GM18508 (cell line): Measurements from ENCODE around the gene PKP3.
"Not testable (repeated sequence)": the region's sequence is repeated elsewhere in the genome, so short reads cannot be mapped to it uniquely, and the experiment has no call there.

Source experiments
- ATAC-seq: cut with Tn5 transposase; IDR thresholded peaks from one replicate; pipeline ENCODE4 v1.9.1; 2021; ENCODE audit warnings: moderate number of reproducible peaks; ENCODE audit not compliant: insufficient read depth, unreplicated experiment

Gene PKP3, protein sequence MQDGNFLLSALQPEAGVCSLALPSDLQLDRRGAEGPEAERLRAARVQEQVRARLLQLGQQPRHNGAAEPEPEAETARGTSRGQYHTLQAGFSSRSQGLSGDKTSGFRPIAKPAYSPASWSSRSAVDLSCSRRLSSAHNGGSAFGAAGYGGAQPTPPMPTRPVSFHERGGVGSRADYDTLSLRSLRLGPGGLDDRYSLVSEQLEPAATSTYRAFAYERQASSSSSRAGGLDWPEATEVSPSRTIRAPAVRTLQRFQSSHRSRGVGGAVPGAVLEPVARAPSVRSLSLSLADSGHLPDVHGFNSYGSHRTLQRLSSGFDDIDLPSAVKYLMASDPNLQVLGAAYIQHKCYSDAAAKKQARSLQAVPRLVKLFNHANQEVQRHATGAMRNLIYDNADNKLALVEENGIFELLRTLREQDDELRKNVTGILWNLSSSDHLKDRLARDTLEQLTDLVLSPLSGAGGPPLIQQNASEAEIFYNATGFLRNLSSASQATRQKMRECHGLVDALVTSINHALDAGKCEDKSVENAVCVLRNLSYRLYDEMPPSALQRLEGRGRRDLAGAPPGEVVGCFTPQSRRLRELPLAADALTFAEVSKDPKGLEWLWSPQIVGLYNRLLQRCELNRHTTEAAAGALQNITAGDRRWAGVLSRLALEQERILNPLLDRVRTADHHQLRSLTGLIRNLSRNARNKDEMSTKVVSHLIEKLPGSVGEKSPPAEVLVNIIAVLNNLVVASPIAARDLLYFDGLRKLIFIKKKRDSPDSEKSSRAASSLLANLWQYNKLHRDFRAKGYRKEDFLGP

DNA sequence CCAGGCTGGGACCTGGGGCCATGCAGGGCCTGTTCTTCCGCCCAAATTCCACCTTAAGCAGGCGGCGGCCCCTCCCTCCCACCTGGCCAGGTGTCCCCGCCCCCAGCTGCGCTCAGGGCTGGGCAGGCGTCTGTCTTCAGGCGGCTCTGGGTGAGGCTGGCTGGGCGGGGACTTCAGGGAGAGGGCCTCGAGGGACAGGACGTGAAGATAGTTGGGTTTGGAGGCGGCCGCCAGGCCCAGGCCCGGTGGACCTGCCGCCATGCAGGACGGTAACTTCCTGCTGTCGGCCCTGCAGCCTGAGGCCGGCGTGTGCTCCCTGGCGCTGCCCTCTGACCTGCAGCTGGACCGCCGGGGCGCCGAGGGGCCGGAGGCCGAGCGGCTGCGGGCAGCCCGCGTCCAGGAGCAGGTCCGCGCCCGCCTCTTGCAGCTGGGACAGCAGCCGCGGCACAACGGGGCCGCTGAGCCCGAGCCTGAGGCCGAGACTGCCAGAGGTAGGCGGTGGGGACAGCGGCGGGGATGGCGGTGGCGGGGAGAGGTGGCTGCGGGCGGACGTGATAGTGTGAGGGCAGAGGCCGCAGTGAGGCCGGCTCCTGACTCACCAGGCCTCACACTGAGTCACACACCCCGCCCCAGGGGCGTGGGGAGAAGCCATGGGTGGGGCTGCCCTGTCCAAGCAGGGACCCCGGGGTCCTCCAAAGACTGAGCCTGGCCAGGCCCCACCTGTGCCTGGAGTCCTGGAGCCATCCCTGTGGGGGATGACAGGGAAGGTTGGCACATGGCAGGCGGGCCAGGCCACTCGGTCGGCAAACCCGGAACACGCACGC is at the start of gene PKP3:
TSS of gene PKP3 (plus strand) at position 176 of the 824 bp plus-strand sequence. CDS start at position 260, 84 bp downstream.
- no peak for ATAC-seq

DNA sequence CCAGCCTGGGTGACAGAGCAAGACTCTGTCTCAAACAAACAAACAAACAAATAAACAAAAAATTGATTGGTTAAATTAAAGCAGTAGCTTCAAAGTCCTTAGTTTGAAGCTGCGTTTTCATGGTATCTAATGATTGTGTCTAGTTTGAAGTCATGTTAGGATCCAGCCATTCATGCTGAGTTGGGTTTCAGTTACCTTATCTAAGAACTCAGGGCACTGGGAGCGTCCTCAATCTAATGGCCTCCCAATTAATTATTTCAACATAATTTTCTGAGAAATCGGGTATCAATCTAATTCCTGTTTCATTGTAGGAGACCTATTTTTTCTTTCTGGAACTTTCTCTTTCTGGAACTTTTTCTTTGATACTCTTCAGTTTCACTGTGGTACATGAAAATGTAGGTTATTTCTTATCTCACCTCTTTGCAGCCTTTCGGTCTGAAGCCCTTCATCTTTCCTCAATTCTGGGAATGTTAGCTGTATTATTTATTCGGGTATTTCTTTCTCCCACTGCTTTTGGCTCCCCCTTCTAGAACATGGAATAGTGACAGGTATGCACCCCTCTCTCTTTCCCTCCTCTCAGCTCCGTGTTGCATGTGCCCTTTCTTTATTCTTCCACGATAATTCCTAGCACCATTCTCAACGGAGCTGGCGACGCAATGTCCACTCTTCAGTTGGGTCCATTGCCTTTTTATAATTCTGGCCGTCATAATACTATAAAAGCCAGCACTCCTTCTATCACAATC is 49.0 kb upstream of the PKP3 start:
- no peak for ATAC-seq

DNA sequence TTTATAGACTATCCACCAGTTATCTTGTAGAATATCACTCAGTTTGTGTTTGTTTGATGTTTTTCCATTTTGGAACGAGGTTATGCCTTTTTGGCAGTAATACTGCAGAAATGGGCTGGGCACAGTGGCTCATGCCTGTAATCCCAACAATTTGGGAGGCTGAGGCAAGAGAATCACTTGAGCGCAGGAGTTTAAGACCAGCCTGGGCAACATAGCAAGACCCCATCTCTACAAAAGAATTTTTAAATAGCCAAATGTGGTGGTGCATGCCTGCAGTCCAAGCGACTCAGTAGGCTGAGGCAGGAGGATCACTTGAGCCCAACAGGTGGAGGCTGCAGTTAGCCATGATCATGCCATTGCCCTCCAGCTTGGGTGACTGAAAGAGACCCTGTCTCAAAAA is 47.5 kb upstream of the PKP3 start:
- ATAC-seq: no peak

DNA sequence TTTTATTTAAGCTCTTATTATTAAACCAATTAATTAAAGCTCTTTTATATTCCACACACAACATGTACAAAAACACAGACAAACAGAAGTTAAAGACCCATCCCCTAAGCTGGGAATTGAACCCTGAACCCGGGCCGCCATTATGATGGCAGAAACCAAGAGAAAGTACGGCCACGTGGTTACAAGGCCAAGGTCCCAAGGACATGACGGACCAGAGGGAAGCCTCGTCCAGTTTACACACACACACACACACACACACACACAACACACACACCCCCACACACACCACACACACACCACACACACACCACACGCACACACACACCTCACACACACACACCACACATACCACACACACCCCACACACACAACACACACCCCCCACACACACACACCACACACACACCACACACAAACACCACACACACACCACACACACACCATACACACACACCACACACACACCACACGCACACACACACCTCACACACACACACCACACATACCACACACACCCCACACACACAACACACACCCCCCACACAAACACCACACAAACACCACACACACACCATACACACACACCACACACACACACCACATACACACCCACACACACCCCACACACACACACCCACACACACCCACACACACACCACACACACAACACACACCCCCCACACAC is 44.6 kb upstream of the PKP3 start:
- ATAC-seq: not testable (repeated sequence)

DNA sequence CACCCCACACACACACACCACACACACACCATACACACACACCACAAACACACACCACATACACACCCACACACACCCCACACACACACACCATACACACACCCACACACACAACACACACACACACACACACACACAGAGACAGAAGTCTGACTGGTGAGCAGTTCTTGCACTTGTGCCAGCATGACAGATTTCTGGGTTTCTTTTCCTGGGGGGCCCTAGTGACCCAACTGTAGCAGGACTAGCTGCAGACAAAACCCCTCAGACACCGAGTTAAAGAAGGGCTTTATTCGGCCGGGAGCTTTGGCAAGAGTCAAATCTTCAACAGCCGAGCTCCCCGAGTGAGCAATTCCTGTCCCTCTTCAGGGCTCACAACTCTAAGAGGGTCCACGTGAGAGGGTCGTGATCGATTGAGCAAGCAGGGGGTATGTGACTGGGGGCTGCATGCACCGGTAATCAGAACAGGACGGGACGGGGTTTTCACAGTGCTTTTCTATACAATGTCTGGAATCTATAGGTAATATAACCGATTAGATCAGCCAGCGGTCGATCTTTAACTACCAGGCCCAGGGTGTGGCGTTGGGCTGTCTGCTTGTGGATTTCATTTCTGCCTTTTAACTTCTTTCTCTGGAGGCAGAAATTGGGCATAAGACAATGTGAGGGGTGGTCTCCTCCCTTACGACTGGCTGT is 43.8 kb upstream of the PKP3 start:
- ATAC-seq: not testable (repeated sequence)

DNA sequence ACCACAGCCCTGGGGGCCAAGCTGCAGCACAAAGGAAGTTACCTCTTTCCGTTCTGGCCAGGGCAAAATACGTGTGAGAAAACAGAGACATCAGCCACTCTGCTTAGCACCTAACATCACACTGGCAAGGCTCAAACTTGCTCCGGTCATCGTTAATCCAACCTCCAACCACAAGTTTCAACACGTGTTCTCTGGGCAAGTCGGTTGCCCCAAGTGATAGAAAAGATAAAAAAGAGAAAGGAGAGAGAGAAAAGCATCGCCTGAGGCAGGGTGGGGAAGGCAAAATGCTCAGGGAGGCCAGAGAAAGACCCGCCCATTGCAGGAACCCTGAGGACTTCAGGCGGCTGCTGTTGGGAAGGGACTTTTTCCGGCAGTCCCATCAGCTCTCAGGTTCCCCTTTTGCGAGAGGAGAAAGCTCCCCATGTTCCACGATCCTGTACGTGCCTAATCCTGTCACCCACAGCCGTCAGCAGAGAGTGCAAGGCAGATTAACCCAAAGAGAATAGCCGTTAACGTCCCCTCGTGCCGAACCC is 43.2 kb upstream of the PKP3 start:
- ATAC-seq: no peak

DNA sequence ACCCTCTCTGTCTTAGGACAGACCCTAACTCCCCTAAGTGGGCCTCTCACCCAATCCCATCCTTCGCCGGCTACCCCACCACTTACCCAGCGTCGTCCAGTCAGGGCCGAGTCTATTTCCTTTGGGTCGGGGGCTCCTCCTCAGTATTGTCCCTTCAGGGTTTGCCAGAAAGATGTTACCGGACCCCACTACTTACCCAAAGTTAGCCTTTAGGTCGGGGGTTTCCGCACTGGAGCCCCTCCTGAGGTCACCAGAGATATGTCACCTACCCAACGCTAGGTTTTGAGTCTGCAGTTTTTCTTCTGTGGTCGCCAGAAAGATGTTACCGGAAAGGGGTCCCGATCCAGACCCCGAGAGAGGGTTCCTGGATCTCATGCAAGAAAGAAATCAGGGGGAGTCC is 42.6 kb upstream of the PKP3 start:
- ATAC-seq: no peak

DNA sequence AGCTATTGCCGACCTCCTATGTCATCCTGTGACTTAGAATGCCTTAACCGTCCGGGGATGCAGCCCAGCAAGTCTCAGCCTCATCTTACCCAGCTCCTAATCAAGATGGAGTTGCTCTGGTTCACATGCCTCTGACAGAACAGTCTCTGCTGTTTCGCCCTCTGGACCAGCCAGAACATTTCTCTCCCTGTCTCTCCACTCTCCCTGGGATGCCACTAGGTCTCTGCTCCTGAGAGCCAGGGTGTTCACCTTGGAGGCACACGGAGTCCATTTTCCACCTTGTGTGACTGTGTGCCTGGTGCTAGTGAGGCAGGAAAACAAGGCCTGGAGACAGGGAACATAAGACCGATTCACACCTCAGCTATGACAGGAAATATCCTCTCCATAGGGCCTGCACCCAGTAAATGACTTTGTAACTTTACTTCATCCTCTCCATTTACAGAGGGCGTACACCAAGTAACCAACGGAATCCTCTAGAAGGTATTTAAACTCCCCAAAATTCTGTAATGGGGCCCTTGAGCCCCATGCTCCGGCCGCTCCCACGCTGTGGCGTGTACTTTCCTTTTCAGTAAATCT is 41.5 kb upstream of the PKP3 start:
- no peak for ATAC-seq

DNA sequence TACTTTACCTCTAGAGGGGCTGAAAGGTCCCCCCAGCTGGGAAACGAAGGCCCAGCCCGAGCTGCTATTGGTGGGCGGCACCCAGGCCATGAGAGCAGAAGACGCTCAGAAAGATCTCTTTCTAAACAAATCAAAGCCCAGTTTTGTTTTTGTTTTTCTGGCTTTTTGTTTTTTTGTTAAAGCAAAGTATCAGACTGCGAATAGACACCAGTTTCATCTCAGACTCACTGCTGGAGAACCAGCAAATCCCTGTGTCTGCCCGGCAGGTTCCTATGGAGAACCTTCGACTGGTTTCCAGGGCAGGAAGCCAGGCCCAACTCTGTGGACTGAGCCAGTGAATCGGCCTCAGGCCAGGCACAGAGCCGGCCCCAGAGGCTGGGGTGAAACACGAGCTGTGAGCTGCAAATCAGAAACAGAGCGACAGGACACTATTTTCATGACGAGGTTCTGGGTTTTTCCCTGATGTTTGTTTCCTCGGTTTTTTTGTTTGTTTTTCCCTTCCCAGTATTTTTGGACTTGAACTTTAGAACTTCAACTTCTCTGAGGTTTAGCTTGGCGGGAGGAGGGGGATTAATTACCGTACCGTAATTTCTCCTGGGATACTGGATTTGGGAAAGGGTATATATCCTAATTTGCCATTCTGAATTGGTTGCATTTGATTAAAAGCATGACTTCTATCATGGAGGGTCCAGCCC is 40.7 kb upstream of the PKP3 start:
- ATAC-seq: no peak

DNA sequence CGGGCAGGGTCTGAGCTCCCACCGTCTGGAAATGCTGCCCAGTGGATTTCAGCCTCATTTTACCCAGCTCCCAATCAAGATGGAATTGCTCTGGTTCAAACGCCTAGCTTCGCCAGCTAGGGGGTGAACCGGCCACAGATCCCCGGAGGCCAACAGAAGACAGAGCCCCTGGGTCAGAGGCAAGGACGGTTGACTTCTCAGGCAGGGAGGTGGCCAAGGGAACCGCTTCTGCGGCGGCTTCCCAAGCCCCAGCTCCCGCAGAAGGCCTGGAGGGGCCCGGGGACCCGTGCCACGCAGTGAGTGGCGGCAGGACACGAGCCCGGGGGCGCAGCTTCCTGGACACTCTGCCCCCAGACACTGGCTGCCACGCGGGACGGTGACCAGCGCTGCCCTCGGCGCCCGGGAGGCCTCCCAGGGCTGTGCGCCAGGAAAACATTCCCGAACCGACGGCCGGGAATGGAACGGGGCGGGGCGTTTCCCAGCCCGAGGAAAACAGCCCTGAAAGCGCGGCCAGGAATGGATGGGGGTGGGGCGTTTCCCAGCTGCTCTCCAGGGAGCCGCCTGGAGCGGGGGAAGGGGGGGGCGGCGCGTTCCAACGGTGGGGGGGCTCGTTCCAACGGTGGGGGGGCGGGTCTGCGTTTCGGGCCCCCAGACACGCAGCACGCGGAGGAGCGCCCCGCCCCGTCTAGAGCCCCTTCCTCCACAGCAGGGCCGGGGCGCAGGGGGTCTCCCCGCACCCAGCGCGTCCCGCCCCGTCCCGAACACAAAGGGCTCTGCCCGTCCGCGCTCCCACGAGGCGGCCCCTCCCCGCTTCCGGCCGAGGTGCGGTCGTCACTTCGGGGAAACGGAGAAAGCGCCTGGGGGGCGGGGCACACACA is 38.2 kb upstream of the PKP3 start:
- no peak for ATAC-seq

DNA sequence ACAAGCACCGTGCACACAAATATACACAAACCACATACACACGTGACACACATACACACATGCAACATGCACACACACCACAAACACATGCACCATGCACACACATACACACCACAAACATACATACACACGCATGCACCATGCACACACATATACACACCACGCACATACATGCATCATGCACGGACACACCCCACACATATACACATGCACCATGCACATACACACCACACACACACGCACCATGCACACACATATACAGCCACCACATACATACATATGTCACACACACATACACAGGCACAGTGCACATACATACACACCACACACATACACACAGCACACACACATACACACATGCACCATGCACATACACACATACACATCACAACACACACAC is 37.4 kb upstream of the PKP3 start:
- no peak for ATAC-seq

DNA sequence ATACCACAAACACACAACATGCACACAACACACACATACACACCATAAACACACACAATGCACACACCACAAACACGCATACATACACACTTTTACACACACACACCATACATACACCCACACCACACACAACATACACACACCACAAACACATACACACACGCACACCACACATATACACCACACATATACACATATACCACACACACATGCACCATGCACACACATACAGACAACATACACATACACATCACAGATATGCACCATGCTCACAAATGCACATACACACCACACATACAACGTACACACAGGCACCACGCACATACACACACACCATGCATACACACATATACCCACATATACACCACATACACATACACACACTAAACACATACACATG is 36.4 kb upstream of the PKP3 start:
- no peak for ATAC-seq

DNA sequence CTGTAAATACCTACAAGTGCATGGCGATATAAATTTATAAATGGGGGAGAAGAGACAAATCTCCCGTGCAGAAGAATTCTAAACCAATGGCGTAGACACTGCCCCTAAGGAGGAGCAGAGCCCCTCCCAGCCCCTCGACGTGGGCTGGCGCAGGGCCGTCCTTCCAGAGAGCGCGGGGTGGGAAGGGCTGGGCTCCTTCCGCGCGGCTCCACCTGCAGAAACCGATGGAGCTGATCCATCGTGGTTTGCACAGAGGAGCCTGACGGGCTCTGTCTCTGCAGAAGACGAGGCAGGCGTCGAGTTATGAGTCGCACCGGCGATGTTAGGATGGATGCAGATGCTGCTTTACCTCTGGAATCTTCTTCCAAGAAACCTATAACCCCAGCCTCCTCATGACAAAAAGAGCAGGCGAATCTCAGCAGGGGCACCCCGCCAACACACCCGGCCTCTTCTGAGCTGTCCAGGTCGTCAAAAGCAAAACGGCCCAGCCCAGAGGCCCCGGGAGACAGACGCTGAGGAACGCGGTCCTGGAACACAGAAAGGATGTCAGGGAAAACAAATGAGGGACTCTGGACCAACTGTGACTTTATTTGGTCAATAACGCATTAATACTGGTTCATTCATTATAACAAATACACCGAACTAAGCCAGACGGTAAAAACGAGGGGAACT is 35.7 kb upstream of the PKP3 start:
- no peak for ATAC-seq

DNA sequence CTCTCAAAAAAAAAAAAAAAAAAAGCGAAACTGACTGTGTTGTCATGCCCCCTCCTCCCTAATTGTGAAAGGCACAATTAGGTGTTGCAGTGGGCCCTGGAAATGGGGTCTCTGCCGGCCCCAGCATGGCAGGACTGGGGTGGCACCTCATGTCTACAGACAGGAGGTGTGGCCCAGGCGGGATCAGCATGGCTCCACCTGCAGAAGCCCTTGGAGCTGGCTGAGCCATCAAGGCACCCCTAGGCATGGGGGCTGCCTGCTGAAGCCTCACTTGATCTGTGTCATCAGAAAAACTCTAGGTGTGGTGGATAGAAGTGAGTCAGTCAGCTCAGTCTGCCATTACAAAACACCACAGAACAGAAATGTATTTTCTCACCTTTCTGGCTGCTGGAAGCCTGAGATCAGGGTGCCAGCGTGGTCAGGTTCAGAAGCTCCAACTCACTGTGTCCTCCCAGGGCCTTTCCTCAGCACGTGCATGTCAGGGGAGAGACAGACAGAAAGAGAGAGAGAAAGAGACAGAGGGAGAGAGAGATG is 34.8 kb upstream of the PKP3 start:
- no peak for ATAC-seq

DNA sequence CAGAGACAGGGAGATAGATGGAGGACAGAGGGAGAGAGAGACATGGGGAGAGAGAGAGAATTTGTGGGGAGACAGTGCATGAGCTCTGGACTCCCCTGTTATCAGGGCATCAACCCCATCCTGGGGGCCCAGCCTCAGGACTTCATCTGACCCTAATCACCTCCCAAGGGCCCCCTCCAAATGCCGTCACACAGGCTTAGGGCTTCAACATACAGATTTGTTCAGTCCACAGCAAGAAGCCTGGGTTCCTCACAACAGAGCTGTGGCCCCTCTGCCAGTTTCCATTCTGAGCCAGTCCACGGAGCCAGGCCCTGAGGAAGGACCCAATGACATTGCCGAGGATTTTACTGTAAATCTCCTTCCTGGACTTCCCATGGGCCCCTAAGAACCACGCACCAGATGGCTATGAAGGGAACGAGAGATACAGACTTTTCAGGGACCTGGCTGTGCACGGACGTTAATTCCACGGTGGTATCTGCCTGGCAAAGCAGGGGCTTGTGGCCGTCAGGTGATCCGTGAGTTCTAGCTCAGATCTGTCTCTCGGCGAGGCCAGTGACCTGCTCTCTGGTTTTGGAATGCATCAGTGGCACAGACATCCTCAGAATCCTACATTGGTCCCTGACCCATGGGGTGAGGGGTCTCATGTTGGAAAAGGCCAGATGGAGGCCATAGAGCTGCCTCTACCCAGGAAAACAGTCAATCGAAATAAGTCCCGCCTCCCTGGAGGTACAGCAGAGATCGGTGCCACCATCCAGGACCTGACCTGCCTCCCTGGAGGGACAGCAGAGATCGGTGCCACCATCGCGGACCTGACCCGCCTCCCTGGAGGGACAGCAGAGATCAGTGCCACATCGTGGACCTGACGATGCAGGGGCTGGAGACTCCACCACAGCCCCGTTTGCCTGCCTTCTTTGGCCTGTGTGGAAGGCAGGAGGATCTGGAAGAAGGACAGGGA is 33.4 kb upstream of the PKP3 start:
- ATAC-seq: no peak
